Keratinocyte (primary cell): ENCODE data around the gene ERFL.

Experiments used
- EZH2 ChIP-seq: IDR thresholded peaks from one replicate; pipeline ENCODE4 v1.6.1; 2012; ENCODE audit warnings: inconsistent platforms, mild to moderate bottlenecking, low read length, moderate library complexity
- TF ChIP-seq, protein P1 (sequence below), 3 experiments: IDR thresholded peaks in 1 of 3; conservative IDR thresholded peaks in 1 of 3; optimal IDR thresholded peaks in 1 of 3; 2 replicates in 2 of 3; 3 replicates in 1 of 3; pipeline versions ENCODE3 to v1.5.1; 2011; ENCODE audit warnings: low read length in 3 of 3, mild to moderate bottlenecking in 3 of 3, moderate library complexity in 2 of 3, control low read depth in 1 of 3, inconsistent platforms in 1 of 3; ENCODE audit not compliant: insufficient read depth in 2 of 3; ENCODE audit errors: extremely low read depth in 1 of 3

DNA sequence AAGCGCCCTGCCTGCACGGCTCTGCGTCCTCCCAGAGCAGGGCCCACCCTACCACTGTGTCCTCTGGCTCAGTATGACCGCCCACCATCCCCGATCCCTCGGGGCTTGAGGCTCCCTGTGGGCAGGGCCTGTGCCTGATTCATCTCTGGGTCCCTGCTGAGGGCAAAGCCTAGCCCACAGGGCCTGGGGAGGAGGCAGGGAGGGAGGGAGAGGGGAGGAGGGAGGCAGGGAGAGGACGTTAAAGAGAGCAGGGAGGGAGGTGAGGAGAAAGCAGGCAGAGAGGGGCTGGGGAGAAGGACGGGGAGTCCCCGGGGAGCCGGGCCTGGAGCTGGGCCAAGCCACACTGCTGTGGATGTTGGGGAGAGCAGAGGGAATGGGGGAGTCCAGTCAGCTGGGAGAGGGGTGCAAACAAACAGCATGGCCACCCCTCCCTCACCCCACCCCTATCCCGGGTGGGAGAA lies 4.0 kb upstream of the ERFL start:
- TF ChIP-seq, protein P1, sequence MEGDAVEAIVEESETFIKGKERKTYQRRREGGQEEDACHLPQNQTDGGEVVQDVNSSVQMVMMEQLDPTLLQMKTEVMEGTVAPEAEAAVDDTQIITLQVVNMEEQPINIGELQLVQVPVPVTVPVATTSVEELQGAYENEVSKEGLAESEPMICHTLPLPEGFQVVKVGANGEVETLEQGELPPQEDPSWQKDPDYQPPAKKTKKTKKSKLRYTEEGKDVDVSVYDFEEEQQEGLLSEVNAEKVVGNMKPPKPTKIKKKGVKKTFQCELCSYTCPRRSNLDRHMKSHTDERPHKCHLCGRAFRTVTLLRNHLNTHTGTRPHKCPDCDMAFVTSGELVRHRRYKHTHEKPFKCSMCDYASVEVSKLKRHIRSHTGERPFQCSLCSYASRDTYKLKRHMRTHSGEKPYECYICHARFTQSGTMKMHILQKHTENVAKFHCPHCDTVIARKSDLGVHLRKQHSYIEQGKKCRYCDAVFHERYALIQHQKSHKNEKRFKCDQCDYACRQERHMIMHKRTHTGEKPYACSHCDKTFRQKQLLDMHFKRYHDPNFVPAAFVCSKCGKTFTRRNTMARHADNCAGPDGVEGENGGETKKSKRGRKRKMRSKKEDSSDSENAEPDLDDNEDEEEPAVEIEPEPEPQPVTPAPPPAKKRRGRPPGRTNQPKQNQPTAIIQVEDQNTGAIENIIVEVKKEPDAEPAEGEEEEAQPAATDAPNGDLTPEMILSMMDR (optimal IDR thresholded peaks at IDR 0.05 in 1 of 3, IDR thresholded peaks at IDR 0.05 in 1 of 3, conservative IDR thresholded peaks at IDR 0.05 in 1 of 3; ENCODE audit: extremely low read depth in 1 of 3, insufficient read depth in 2 of 3, low read length in 3 of 3) = no peak
- TF ChIP-seq EZH2 = no peak
